ENCODE data around the gene RMDN3. TPM values are rescaled to one million over a fixed set of nuclear protein-coding genes. Genes with fewer than 3 reads are reported as not detected.

Gene RMDN3
- total and polyA plus RNA-seq, 9 of the 15 experiments (the other 6 are each of a cell fraction or from before 2014, with no cell fraction given): 8.1 to 38.2 (median 25.9) TPM

DNA sequence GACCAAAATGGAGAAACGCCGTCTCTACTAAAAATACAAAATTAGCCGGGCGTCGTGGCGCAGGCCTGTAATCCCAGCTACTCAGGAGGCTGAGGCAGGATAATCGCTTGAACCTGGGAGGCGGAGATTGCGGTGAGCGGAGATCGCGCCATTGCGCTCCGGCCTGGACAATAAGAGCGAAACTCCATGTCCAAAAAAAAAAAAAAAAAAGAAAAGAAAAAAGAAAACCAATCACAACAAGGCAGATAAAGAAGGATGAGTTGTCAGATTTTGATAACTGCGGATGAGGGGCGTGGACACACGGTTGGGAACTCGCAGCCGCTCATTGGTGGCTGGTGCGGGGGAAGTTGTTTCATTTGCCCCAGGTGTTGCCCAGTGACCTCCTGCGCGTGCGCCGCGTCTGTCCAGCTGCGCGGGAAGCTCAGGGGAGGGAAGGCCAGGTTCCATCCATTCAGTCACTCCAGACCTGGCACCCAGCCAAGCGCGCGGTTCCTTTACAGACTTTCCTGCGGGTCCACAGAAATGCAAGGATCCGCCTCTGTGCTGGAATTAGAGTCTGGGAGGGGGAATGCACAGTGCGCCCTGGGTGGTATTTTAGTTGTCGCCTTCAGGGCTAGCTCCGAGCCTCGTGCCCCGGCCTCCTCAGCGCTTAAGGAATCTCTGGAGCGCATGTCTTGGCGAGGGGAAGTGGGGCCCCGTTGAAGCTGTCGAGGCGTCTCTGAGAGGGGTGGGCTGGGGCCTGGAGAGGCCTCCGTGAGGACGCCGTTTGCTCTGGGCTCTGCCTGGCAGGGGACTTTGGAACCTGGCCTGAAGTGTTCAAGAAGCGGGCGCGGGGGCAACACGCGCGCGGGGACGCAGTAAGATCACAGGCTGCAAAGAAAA is 8.1 kb upstream of the RMDN3 start:
- Histone ChIP-seq H3K36me3 (ENCODE audit: control insufficient read depth, insufficient read depth, low read length) (peaks cover 10% of the 10 kb centered on the region; the same call in 1 of the 3 replicates), H4K20me1 (replicated peaks; ENCODE audit: control insufficient read depth, insufficient read depth, low read length) (no peaks in the 10 kb centered on the region; the same call in none of the 2 replicates), H3K27me3 (ENCODE audit: control insufficient read depth in 2 of 2, insufficient read depth in 2 of 2, low read length in 2 of 2) (no peaks in the 10 kb centered on the region), H3K4me1 (replicated peaks in 1 of 2; ENCODE audit: control insufficient read depth in 2 of 2, insufficient read depth in 2 of 2, low read length in 2 of 2) (peaks cover 21 to 51% of the 10 kb centered on the region in 2 experiments; a peak in 4 of 5 replicates), H3K4me2 (ENCODE audit: insufficient read depth, low read length) (peak overlapping the region; percentile 88), H3K4me3 (peak overlapping the region; percentile 64), H2AFZ (ENCODE audit: low read depth, low read length) (peak overlapping the region; percentile 96), H3K79me2 (ENCODE audit: control insufficient read depth, insufficient read depth, low read length) (no peaks in the 10 kb centered on the region), H3K9me3 (replicated peaks; ENCODE audit: control insufficient read depth, insufficient read depth, low read depth, low read length) (no peaks in the 10 kb centered on the region), H3K9me1 (ENCODE audit: control insufficient read depth, insufficient read depth, low read length) (no peaks in the 10 kb centered on the region), H3K27ac (ENCODE audit: extremely low read depth, low read depth, low read length) (peak overlapping the region; percentile 82), H3K9ac (ENCODE audit: insufficient read depth in 1 of 2, low read depth in 2 of 2, low read length in 2 of 2) (peak overlapping the region; percentile 72 to 92)
- ChIA-PET CTCF (ENCODE audit: low intra/inter-chr PET ratio) (no interaction called here), POLR2A (interaction anchor here (0.6 to 3.8 kb wide), 12 partner anchors 10 to 251 kb away, joined by 3 to 18 read pairs (median 4); no protein-coding TSS in a partner anchor)
- TSS peak; percentile 81 for BruUV-seq (replicated peaks)
- ATAC-seq (peak; percentile 51), FAIRE-seq (peak; percentile 86), DNase-seq (ENCODE audit: extremely low read depth in 1 of 4, low spot score in 3 of 4) (peak; percentile 74 to 87 (median 82))
- intact Hi-C loops (cut with micrococcal nuclease): loop anchor here (10.0 kb wide), 1 partner anchor 168 kb away; the partner anchor contains the start of gene KNL1
- in situ Hi-C loops (cut with MboI): no loop called here
- 28% methylated on average over 49 of the region's 55 CpGs for WGBS (ENCODE audit: insufficient coverage, low coverage, missing lambda C conversion rate)
- TF ChIP-seq, protein P1, sequence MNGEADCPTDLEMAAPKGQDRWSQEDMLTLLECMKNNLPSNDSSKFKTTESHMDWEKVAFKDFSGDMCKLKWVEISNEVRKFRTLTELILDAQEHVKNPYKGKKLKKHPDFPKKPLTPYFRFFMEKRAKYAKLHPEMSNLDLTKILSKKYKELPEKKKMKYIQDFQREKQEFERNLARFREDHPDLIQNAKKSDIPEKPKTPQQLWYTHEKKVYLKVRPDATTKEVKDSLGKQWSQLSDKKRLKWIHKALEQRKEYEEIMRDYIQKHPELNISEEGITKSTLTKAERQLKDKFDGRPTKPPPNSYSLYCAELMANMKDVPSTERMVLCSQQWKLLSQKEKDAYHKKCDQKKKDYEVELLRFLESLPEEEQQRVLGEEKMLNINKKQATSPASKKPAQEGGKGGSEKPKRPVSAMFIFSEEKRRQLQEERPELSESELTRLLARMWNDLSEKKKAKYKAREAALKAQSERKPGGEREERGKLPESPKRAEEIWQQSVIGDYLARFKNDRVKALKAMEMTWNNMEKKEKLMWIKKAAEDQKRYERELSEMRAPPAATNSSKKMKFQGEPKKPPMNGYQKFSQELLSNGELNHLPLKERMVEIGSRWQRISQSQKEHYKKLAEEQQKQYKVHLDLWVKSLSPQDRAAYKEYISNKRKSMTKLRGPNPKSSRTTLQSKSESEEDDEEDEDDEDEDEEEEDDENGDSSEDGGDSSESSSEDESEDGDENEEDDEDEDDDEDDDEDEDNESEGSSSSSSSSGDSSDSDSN (IDR thresholded peaks at IDR 0.05; ENCODE audit: borderline replicate concordance in 1 of 2, low read depth in 2 of 2, low read length in 2 of 2): no peak
- TF ChIP-seq ZFP1 (CRISPR knock-in tag; IDR thresholded peaks at IDR 0.05): no peak
- TF ChIP-seq CTBP1 (IDR thresholded peaks at IDR 0.05; ENCODE audit: borderline replicate concordance): peak; percentile 57
- TF ChIP-seq SPI1 (IDR thresholded peaks at IDR 0.05; ENCODE audit: borderline replicate concordance, low read depth, low read length): peak; percentile 60; the same call in 1 of the 2 replicates
- TF ChIP-seq, protein P2, sequence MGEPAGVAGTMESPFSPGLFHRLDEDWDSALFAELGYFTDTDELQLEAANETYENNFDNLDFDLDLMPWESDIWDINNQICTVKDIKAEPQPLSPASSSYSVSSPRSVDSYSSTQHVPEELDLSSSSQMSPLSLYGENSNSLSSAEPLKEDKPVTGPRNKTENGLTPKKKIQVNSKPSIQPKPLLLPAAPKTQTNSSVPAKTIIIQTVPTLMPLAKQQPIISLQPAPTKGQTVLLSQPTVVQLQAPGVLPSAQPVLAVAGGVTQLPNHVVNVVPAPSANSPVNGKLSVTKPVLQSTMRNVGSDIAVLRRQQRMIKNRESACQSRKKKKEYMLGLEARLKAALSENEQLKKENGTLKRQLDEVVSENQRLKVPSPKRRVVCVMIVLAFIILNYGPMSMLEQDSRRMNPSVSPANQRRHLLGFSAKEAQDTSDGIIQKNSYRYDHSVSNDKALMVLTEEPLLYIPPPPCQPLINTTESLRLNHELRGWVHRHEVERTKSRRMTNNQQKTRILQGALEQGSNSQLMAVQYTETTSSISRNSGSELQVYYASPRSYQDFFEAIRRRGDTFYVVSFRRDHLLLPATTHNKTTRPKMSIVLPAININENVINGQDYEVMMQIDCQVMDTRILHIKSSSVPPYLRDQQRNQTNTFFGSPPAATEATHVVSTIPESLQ (CRISPR knock-in tag; IDR thresholded peaks at IDR 0.05): peak; percentile 56; the same call in 1 of the 2 replicates
- no peak for TF ChIP-seq POLR2A (conservative IDR thresholded peaks at IDR 0.05)
- TF ChIP-seq, protein P3, sequence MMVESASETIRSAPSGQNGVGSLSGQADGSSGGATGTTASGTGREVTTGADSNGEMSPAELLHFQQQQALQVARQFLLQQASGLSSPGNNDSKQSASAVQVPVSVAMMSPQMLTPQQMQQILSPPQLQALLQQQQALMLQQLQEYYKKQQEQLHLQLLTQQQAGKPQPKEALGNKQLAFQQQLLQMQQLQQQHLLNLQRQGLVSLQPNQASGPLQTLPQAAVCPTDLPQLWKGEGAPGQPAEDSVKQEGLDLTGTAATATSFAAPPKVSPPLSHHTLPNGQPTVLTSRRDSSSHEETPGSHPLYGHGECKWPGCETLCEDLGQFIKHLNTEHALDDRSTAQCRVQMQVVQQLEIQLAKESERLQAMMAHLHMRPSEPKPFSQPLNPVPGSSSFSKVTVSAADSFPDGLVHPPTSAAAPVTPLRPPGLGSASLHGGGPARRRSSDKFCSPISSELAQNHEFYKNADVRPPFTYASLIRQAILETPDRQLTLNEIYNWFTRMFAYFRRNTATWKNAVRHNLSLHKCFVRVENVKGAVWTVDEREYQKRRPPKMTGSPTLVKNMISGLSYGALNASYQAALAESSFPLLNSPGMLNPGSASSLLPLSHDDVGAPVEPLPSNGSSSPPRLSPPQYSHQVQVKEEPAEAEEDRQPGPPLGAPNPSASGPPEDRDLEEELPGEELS (CRISPR knock-in tag; IDR thresholded peaks at IDR 0.05; ENCODE audit: borderline replicate concordance): peak; percentile 84
- TF ChIP-seq, protein P4, sequence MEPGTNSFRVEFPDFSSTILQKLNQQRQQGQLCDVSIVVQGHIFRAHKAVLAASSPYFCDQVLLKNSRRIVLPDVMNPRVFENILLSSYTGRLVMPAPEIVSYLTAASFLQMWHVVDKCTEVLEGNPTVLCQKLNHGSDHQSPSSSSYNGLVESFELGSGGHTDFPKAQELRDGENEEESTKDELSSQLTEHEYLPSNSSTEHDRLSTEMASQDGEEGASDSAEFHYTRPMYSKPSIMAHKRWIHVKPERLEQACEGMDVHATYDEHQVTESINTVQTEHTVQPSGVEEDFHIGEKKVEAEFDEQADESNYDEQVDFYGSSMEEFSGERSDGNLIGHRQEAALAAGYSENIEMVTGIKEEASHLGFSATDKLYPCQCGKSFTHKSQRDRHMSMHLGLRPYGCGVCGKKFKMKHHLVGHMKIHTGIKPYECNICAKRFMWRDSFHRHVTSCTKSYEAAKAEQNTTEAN (CRISPR knock-in tag; IDR thresholded peaks at IDR 0.05): peak; percentile 73; the same call in 1 of the 2 replicates
- TF ChIP-seq MEIS2 (IDR thresholded peaks at IDR 0.05; ENCODE audit: partially characterized antibody): peak; percentile 87
- no peak for TF ChIP-seq TBP (optimal IDR thresholded peaks at IDR 0.05; ENCODE audit: low read depth, low read length)
- TF ChIP-seq XRCC5 (IDR thresholded peaks at IDR 0.05; ENCODE audit: low read depth, low read length): no peak
- TF ChIP-seq NFRKB (IDR thresholded peaks at IDR 0.05; ENCODE audit: low read depth): peak; percentile 68; the same call in 1 of the 2 replicates
- TF ChIP-seq SRSF3 (IDR thresholded peaks at IDR 0.05; ENCODE audit: insufficient read depth, low read length): no peak

Measured in K562 (cell line).